GM23338 (cell line): ENCODE data around the gene CFP. TPM values are rescaled to one million over a fixed set of nuclear protein-coding genes. Genes with fewer than 3 reads are reported as not detected.

Experiments used
- ATAC-seq: fragments of 200-7000 bp; cut with Tn5 transposase; 3 replicates; pipeline ENCODE4 v1.9.1; 2020
- DNase-seq: peaks from one replicate; pipeline ENCODE4 v3.0.0-alpha.2; 2015; ENCODE audit warnings: low spot score
- H2AFZ ChIP-seq: fragments of 200-600 bp; sonication (generic); 2 replicates; pipeline ENCODE4 v1.8.0; 2016; ENCODE audit warnings: antibody characterized with exemption, mild to moderate bottlenecking, moderate library complexity
- H3F3A ChIP-seq: fragments of 200-600 bp; sonication (generic); replicated peaks from 2 replicates; pipeline ENCODE4 v1.8.0; 2017; ENCODE audit warnings: antibody characterized with exemption, mixed run types, low read depth
- H3K27ac ChIP-seq: fragments of 200-600 bp; sonication (generic); 2 replicates; pipeline ENCODE4 v1.6.1; 2016; ENCODE audit warnings: low read depth
- H3K27me3 ChIP-seq: fragments of 200-600 bp; sonication (generic); 2 replicates; pipeline ENCODE4 v1.8.0; 2016; ENCODE audit warnings: mild to moderate bottlenecking, mixed run types, moderate library complexity; ENCODE audit not compliant: insufficient read depth
- H3K36me3 ChIP-seq: fragments of 200-600 bp; sonication (generic); 2 replicates; pipeline ENCODE4 v1.8.0; 2016; ENCODE audit warnings: mild to moderate bottlenecking; ENCODE audit not compliant: insufficient read depth
- H3K4me1 ChIP-seq: fragments of 200-600 bp; sonication (generic); 2 replicates; pipeline ENCODE4 v1.8.0; 2016; ENCODE audit warnings: mild to moderate bottlenecking, moderate library complexity; ENCODE audit not compliant: insufficient read depth
- H3K4me2 ChIP-seq: fragments of 200-600 bp; sonication (generic); 2 replicates; pipeline ENCODE4 v1.7.1; 2017; ENCODE audit warnings: mixed run types
- H3K4me3 ChIP-seq: fragments of 200-600 bp; sonication (generic); 2 replicates; pipeline ENCODE4 v1.6.1; 2016; ENCODE audit warnings: mixed run types
- H3K79me2 ChIP-seq: fragments of 200-600 bp; sonication (generic); replicated peaks from 2 replicates; pipeline ENCODE4 v1.8.0; 2017; ENCODE audit warnings: mild to moderate bottlenecking; ENCODE audit not compliant: insufficient read depth
- H3K9me2 ChIP-seq: fragments of 200-600 bp; sonication (generic); 2 replicates; pipeline ENCODE4 v1.8.0; 2017; ENCODE audit not compliant: insufficient read depth
- H4K20me1 ChIP-seq: fragments of 200-600 bp; sonication (generic); replicated peaks from 2 replicates; pipeline ENCODE4 v1.8.0; 2017; ENCODE audit warnings: mild to moderate bottlenecking; ENCODE audit not compliant: insufficient read depth
- H3K27ac Mint-ChIP-seq: 2 replicates; pipeline ENCODE4 v1.8.0; 2020; ENCODE audit warnings: inconsistent platforms, mild to moderate bottlenecking, moderate library complexity, mixed read lengths
- H3K27me3 Mint-ChIP-seq: 3 replicates; pipeline ENCODE4 v1.8.0; 2022; ENCODE audit warnings: low read depth, mild to moderate bottlenecking, moderate library complexity, mixed read lengths, inconsistent platforms; ENCODE audit not compliant: insufficient read depth, poor library complexity
- H3K36me3 Mint-ChIP-seq: 3 replicates; pipeline ENCODE4 v1.8.0; 2021; ENCODE audit warnings: low read depth, mild to moderate bottlenecking, inconsistent platforms, moderate library complexity, mixed read lengths
- H3K4me1 Mint-ChIP-seq: 3 replicates; pipeline ENCODE4 v1.8.0; 2020; ENCODE audit warnings: mild to moderate bottlenecking, inconsistent platforms, mixed read lengths
- H3K4me3 Mint-ChIP-seq: 3 replicates; pipeline ENCODE4 v1.8.0; 2021; ENCODE audit warnings: moderate library complexity, mild to moderate bottlenecking, inconsistent platforms, mixed read lengths
- H3K9me3 Mint-ChIP-seq: 3 replicates; pipeline ENCODE4 v1.8.0; 2020; ENCODE audit warnings: moderate library complexity, mild to moderate bottlenecking, inconsistent platforms, mixed read lengths
- CREB1 ChIP-seq: fragments of 250-450 bp; sonication (Bioruptor Pico); IDR thresholded peaks from 2 replicates; pipeline ENCODE4 v1.5.0; 2020; ENCODE audit warnings: low read depth, mild to moderate bottlenecking, moderate library complexity
- NANOG ChIP-seq: IDR thresholded peaks from 2 replicates; pipeline ENCODE4 v1.6.1; 2016; ENCODE audit warnings: antibody characterized with exemption, borderline replicate concordance
- POLR2AphosphoS5 ChIP-seq: IDR thresholded peaks from 2 replicates; pipeline ENCODE4 v1.6.1; 2016; ENCODE audit warnings: antibody characterized with exemption, low read depth
- polyA plus RNA-seq: library from polyadenylated mRNA; unstranded; fragments of >200 nt; fragmentation: Nextera tagmentation; extraction: Ambion mirVana; gene quantifications from 2 replicates; pipeline ENCODE4 v1.2.1, GENCODE V29; 2016
- total RNA-seq: library from RNA; depleted of rRNA; stranded (reverse); fragments of >200 nt; shearing (Covaris generic); gene quantifications from 2 replicates; pipeline ENCODE4 v1.2.3, GENCODE V29; 2014
- TF ChIP-seq, protein P1 (sequence below): fragments of 250-450 bp; sonication (Bioruptor Pico); IDR thresholded peaks from 2 replicates; pipeline ENCODE4 v1.5.0; 2020; ENCODE audit warnings: mild to moderate bottlenecking, moderate library complexity
- TF ChIP-seq, protein P2 (sequence below), 2 experiments: fragments of 200-600 bp in 1 of 2; sonication (generic) in 1 of 2; conservative IDR thresholded peaks; 2 replicates each; pipeline versions ENCODE4 v1.5.1 to v1.6.1; 2016 to 2017; ENCODE audit warnings: antibody characterized with exemption in 2 of 2, low read depth in 2 of 2, mild to moderate bottlenecking in 2 of 2, moderate library complexity in 1 of 2

Gene CFP
- total and polyA plus RNA-seq, 2 experiments from 2014 or later, result 2.1 to 2.2 TPM

DNA sequence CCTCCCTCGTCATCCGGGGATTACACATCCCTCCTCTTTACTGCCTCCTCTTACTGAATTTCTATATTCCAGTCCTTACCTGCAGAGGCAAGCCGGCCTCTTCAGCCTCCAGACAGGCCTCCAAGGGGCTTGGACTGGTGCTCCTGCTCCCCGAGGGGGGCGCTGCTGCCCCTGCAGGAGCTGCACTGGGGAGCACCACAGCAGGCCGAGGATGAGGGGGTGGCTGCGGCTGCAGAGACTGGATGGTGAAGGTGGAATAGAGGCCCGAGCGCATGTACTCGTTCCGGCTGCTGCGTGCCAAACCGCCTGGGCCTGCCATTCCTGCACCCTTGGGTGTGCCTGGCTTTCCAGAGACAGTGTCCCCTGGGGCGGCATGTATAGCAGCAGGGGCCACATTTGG, 9.1 kb upstream of the CFP start:
- DNase-seq (no peak), ATAC-seq (no peak)
- H3K4me3 ChIP-seq, result no peak overlapping the region
- H3K27ac Mint-ChIP-seq, result no peak overlapping the region
- H3K9me3 Mint-ChIP-seq, result peaks cover 14% of the 10 kb centered on the region
- H3K79me2 ChIP-seq, result peaks cover 9% of the 10 kb centered on the region
- no peak overlapping the region for H3K27ac ChIP-seq
- H3K27me3 Mint-ChIP-seq, result peaks cover 7% of the 10 kb centered on the region
- H3K36me3 Mint-ChIP-seq, result peaks cover 63% of the 10 kb centered on the region
- no peak overlapping the region for H3K4me2 ChIP-seq
- peaks cover 3% of the 10 kb centered on the region; the same call in 1 of the 3 replicates for H3K4me1 Mint-ChIP-seq
- TF ChIP-seq CREB1 (CRISPR knock-in tag), result no peak
- no peak for TF ChIP-seq NANOG
- TF ChIP-seq, protein P1, sequence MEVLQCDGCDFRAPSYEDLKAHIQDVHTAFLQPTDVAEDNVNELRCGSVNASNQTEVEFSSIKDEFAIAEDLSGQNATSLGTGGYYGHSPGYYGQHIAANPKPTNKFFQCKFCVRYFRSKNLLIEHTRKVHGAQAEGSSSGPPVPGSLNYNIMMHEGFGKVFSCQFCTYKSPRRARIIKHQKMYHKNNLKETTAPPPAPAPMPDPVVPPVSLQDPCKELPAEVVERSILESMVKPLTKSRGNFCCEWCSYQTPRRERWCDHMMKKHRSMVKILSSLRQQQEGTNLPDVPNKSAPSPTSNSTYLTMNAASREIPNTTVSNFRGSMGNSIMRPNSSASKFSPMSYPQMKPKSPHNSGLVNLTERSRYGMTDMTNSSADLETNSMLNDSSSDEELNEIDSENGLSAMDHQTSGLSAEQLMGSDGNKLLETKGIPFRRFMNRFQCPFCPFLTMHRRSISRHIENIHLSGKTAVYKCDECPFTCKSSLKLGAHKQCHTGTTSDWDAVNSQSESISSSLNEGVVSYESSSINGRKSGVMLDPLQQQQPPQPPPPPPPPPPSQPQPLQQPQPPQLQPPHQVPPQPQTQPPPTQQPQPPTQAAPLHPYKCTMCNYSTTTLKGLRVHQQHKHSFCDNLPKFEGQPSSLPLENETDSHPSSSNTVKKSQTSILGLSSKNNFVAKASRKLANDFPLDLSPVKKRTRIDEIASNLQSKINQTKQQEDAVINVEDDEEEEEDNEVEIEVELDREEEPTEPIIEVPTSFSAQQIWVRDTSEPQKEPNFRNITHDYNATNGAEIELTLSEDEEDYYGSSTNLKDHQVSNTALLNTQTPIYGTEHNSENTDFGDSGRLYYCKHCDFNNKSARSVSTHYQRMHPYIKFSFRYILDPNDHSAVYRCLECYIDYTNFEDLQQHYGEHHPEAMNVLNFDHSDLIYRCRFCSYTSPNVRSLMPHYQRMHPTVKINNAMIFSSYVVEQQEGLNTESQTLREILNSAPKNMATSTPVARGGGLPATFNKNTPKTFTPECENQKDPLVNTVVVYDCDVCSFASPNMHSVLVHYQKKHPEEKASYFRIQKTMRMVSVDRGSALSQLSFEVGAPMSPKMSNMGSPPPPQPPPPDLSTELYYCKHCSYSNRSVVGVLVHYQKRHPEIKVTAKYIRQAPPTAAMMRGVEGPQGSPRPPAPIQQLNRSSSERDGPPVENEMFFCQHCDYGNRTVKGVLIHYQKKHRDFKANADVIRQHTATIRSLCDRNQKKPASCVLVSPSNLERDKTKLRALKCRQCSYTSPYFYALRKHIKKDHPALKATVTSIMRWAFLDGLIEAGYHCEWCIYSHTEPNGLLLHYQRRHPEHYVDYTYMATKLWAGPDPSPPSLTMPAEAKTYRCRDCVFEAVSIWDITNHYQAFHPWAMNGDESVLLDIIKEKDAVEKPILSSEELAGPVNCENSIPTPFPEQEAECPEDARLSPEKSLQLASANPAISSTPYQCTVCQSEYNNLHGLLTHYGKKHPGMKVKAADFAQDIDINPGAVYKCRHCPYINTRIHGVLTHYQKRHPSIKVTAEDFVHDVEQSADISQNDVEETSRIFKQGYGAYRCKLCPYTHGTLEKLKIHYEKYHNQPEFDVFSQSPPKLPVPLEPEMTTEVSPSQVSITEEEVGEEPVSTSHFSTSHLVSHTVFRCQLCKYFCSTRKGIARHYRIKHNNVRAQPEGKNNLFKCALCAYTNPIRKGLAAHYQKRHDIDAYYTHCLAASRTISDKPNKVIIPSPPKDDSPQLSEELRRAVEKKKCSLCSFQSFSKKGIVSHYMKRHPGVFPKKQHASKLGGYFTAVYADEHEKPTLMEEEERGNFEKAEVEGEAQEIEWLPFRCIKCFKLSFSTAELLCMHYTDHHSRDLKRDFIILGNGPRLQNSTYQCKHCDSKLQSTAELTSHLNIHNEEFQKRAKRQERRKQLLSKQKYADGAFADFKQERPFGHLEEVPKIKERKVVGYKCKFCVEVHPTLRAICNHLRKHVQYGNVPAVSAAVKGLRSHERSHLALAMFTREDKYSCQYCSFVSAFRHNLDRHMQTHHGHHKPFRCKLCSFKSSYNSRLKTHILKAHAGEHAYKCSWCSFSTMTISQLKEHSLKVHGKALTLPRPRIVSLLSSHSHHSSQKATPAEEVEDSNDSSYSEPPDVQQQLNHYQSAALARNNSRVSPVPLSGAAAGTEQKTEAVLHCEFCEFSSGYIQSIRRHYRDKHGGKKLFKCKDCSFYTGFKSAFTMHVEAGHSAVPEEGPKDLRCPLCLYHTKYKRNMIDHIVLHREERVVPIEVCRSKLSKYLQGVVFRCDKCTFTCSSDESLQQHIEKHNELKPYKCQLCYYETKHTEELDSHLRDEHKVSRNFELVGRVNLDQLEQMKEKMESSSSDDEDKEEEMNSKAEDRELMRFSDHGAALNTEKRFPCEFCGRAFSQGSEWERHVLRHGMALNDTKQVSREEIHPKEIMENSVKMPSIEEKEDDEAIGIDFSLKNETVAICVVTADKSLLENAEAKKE, result no peak
- no peak for TF ChIP-seq POLR2AphosphoS5
- TF ChIP-seq, protein P2, sequence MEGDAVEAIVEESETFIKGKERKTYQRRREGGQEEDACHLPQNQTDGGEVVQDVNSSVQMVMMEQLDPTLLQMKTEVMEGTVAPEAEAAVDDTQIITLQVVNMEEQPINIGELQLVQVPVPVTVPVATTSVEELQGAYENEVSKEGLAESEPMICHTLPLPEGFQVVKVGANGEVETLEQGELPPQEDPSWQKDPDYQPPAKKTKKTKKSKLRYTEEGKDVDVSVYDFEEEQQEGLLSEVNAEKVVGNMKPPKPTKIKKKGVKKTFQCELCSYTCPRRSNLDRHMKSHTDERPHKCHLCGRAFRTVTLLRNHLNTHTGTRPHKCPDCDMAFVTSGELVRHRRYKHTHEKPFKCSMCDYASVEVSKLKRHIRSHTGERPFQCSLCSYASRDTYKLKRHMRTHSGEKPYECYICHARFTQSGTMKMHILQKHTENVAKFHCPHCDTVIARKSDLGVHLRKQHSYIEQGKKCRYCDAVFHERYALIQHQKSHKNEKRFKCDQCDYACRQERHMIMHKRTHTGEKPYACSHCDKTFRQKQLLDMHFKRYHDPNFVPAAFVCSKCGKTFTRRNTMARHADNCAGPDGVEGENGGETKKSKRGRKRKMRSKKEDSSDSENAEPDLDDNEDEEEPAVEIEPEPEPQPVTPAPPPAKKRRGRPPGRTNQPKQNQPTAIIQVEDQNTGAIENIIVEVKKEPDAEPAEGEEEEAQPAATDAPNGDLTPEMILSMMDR (conservative IDR thresholded peaks at IDR 0.05; ENCODE audit: low read depth in 2 of 2), result 0 out of 4 replicates have a peak, but pooled peaks of 1 of the 2 experiments have one; percentile 15
- H3K4me3 Mint-ChIP-seq, result no peak overlapping the region
- H3F3A ChIP-seq, result no peaks in the 10 kb centered on the region
- no peak overlapping the region for H2AFZ ChIP-seq
- peaks cover 8% of the 10 kb centered on the region; the same call in 1 of the 2 replicates for H3K36me3 ChIP-seq
- no peaks in the 10 kb centered on the region for H4K20me1 ChIP-seq
- H3K9me2 ChIP-seq, result no peaks in the 10 kb centered on the region
- no peaks in the 10 kb centered on the region for H3K4me1 ChIP-seq
- H3K27me3 ChIP-seq, result no peaks in the 10 kb centered on the region
